ENCODE results near the gene FETUB.
A peak's percentile ranks its signal among the peaks of the same experiment; 100 is the strongest.
"Not testable (repeated sequence)": the region's sequence is repeated elsewhere in the genome, so short reads cannot be mapped to it uniquely, and the experiment has no call there.

The FETUB gene

GRCh38 chr3:186669378-186670084 is 29.3 kb downstream of the FETUB start:
- Mint-ChIP-seq H3K36me3 (no peaks in the 10 kb centered on the region), H3K4me3 (no peak overlapping the region), H3K4me1 (peaks cover 13% of the 10 kb centered on the region), H3K27ac (no peak overlapping the region), H3K9me3 (no peaks in the 10 kb centered on the region)
- DNase-seq (ENCODE audit: low spot score in 2 of 2) (no peak), ATAC-seq (peak; percentile 58)

- no peak for ATAC-seq
- Mint-ChIP-seq H3K27ac (no peak overlapping the region), H3K4me1 (peaks cover 13% of the 10 kb centered on the region), H3K9me3 (no peaks in the 10 kb centered on the region), H3K4me3 (no peak overlapping the region), H3K36me3 (no peaks in the 10 kb centered on the region)
- no peak for DNase-seq (ENCODE audit: low spot score in 2 of 2)
These were observed 30.0 kb downstream of the FETUB start for GRCh38 chr3:186670155-186670554.

- H3K27ac Mint-ChIP-seq: no peak overlapping the region
These were observed 30.9 kb downstream of the FETUB start for GRCh38 chr3:186671051-186671450.

GRCh38 chr3:186678604-186679003 is 38.4 kb downstream of the FETUB start:
- no peak for DNase-seq (ENCODE audit: low spot score in 2 of 2)
- ATAC-seq: no peak
- Mint-ChIP-seq H3K4me3 (no peak overlapping the region), H3K4me1 (no peaks in the 10 kb centered on the region), H3K9me3 (no peaks in the 10 kb centered on the region), H3K27ac (no peak overlapping the region), H3K36me3 (no peaks in the 10 kb centered on the region)

More at GRCh38 chr3:186671051-186671450, 30.9 kb downstream of the FETUB start:
- H3K4me1 Mint-ChIP-seq: peaks cover 13% of the 10 kb centered on the region
- H3K4me3 Mint-ChIP-seq: no peak overlapping the region
- DNase-seq (ENCODE audit: low spot score in 2 of 2) (no peak), ATAC-seq (no peak)
- no peaks in the 10 kb centered on the region for H3K36me3 Mint-ChIP-seq
- no peaks in the 10 kb centered on the region for H3K9me3 Mint-ChIP-seq

- Mint-ChIP-seq H3K4me1 (no peaks in the 10 kb centered on the region), H3K9me3 (no peaks in the 10 kb centered on the region), H3K36me3 (no peaks in the 10 kb centered on the region), H3K4me3 (no peak overlapping the region), H3K27ac (no peak overlapping the region)
- ATAC-seq (no peak), DNase-seq (ENCODE audit: low spot score in 2 of 2) (no peak)
These were observed 39.0 kb downstream of the FETUB start for GRCh38 chr3:186679151-186679550.

- ATAC-seq: no peak
- no peak overlapping the region for H3K27ac Mint-ChIP-seq
- no peak for DNase-seq (ENCODE audit: low spot score in 2 of 2)
- H3K9me3 Mint-ChIP-seq: peaks cover 10% of the 10 kb centered on the region
- H3K36me3 Mint-ChIP-seq: no peaks in the 10 kb centered on the region
- no peak overlapping the region for H3K4me3 Mint-ChIP-seq
- peaks cover 4% of the 10 kb centered on the region for H3K4me1 Mint-ChIP-seq
These were observed 40.7 kb downstream of the FETUB start for GRCh38 chr3:186680869-186681268.

- H3K9me3 Mint-ChIP-seq: peaks cover 10% of the 10 kb centered on the region
- H3K27ac Mint-ChIP-seq: no peak overlapping the region
- peaks cover 18% of the 10 kb centered on the region for H3K4me1 Mint-ChIP-seq
- H3K36me3 Mint-ChIP-seq: no peaks in the 10 kb centered on the region
- DNase-seq (ENCODE audit: low spot score in 2 of 2): no peak
- ATAC-seq: no peak
- no peak overlapping the region for H3K4me3 Mint-ChIP-seq
These were observed 42.6 kb downstream of the FETUB start for GRCh38 chr3:186682812-186683211.

GRCh38 chr3:186683979-186684378 is 43.8 kb downstream of the FETUB start:
- no peak overlapping the region for H3K27ac Mint-ChIP-seq
- ATAC-seq (no peak), DNase-seq (ENCODE audit: low spot score in 2 of 2) (no peak)
- H3K4me3 Mint-ChIP-seq: no peak overlapping the region
- H3K9me3 Mint-ChIP-seq: peaks cover 10% of the 10 kb centered on the region
- no peaks in the 10 kb centered on the region for H3K36me3 Mint-ChIP-seq
- peaks cover 20% of the 10 kb centered on the region for H3K4me1 Mint-ChIP-seq

GRCh38 chr3:186686475-186686874 is 46.3 kb downstream of the FETUB start:
- not testable (repeated sequence) for H3K9me3 Mint-ChIP-seq; H3K36me3 Mint-ChIP-seq; H3K4me3 Mint-ChIP-seq; DNase-seq (ENCODE audit: low spot score in 2 of 2); H3K27ac Mint-ChIP-seq; ATAC-seq
- H3K4me1 Mint-ChIP-seq: peaks cover 23% of the 10 kb centered on the region

- no peak overlapping the region for H3K4me3 Mint-ChIP-seq
- DNase-seq (ENCODE audit: low spot score in 2 of 2) (no peak), ATAC-seq (no peak)
- H3K9me3 Mint-ChIP-seq: peaks cover 10% of the 10 kb centered on the region
- no peaks in the 10 kb centered on the region for H3K36me3 Mint-ChIP-seq
- no peak overlapping the region for H3K27ac Mint-ChIP-seq
- H3K4me1 Mint-ChIP-seq: peaks cover 30% of the 10 kb centered on the region
These were observed 47.0 kb downstream of the FETUB start for GRCh38 chr3:186687120-186687651.

GRCh38 chr3:186690304-186690703 is 50.1 kb downstream of the FETUB start:
- not testable (repeated sequence) for H3K36me3 Mint-ChIP-seq, H3K27ac Mint-ChIP-seq

GRCh38 chr3:186691676-186692075 is 51.5 kb downstream of the FETUB start:
- H3K36me3 Mint-ChIP-seq: no peaks in the 10 kb centered on the region
- no peak overlapping the region for H3K27ac Mint-ChIP-seq
- H3K4me3 Mint-ChIP-seq: no peak overlapping the region
- H3K4me1 Mint-ChIP-seq: peaks cover 19% of the 10 kb centered on the region
- H3K9me3 Mint-ChIP-seq: no peaks in the 10 kb centered on the region
- no peak for DNase-seq (ENCODE audit: low spot score in 2 of 2)
- no peak for ATAC-seq

More at GRCh38 chr3:186690304-186690703, 50.1 kb downstream of the FETUB start:
- not testable (repeated sequence) for DNase-seq (ENCODE audit: low spot score in 2 of 2); ATAC-seq; H3K4me3 Mint-ChIP-seq; H3K9me3 Mint-ChIP-seq
- H3K4me1 Mint-ChIP-seq: peaks cover 30% of the 10 kb centered on the region

GRCh38 chr3:186693843-186694242 is 53.6 kb downstream of the FETUB start:
- H3K9me3 Mint-ChIP-seq: no peaks in the 10 kb centered on the region
- DNase-seq (ENCODE audit: low spot score in 2 of 2) (no peak), ATAC-seq (no peak)
- peaks cover 11% of the 10 kb centered on the region for H3K4me1 Mint-ChIP-seq
- H3K4me3 Mint-ChIP-seq: no peak overlapping the region
- H3K36me3 Mint-ChIP-seq: no peaks in the 10 kb centered on the region
- no peak overlapping the region for H3K27ac Mint-ChIP-seq

GRCh38 chr3:186694288-186695032 is 54.3 kb downstream of the FETUB start:
- H3K27ac Mint-ChIP-seq: no peak overlapping the region
- H3K9me3 Mint-ChIP-seq: no peaks in the 10 kb centered on the region
- ATAC-seq: peak; percentile 66
- no peaks in the 10 kb centered on the region for H3K36me3 Mint-ChIP-seq
- no peak for DNase-seq (ENCODE audit: low spot score in 2 of 2)
- H3K4me1 Mint-ChIP-seq: peaks cover 11% of the 10 kb centered on the region
- H3K4me3 Mint-ChIP-seq: no peak overlapping the region

GRCh38 chr3:186696522-186696921 is 56.3 kb downstream of the FETUB start:
- DNase-seq (ENCODE audit: low spot score in 2 of 2): no peak
- no peaks in the 10 kb centered on the region for H3K36me3 Mint-ChIP-seq
- ATAC-seq: no peak
- H3K4me1 Mint-ChIP-seq: peaks cover 7% of the 10 kb centered on the region
- H3K9me3 Mint-ChIP-seq: no peaks in the 10 kb centered on the region
- H3K4me3 Mint-ChIP-seq: no peak overlapping the region
- H3K27ac Mint-ChIP-seq: no peak overlapping the region

- Mint-ChIP-seq H3K9me3 (no peaks in the 10 kb centered on the region), H3K4me1 (no peaks in the 10 kb centered on the region), H3K27ac (no peak overlapping the region), H3K4me3 (no peak overlapping the region), H3K36me3 (no peaks in the 10 kb centered on the region)
- no peak for ATAC-seq
- DNase-seq (ENCODE audit: low spot score in 2 of 2): no peak
These were observed 57.3 kb downstream of the FETUB start for GRCh38 chr3:186697510-186697909.
